Measurements from ENCODE around the gene WWC1.

WWC1 gene

GRCh38 chr5:168451565-168451964 is 160.1 kb downstream of the WWC1 start:
- DNase-seq: no peak

GRCh38 chr5:168455201-168455600 is 163.8 kb downstream of the WWC1 start:
- DNase-seq: no peak

GRCh38 chr5:168457542-168457941 is 166.1 kb downstream of the WWC1 start:
- DNase-seq: no peak

- no peak for DNase-seq
These were observed 169.2 kb downstream of the WWC1 start for GRCh38 chr5:168460606-168461005.

GRCh38 chr5:168463081-168463480 is 171.6 kb downstream of the WWC1 start:
- DNase-seq: no peak

GRCh38 chr5:168464214-168464613 is 172.8 kb downstream of the WWC1 start:
- no peak for DNase-seq

- DNase-seq: no peak
These were observed 173.2 kb downstream of the WWC1 start for GRCh38 chr5:168464641-168465040.

- no peak for DNase-seq
These were observed 176.4 kb downstream of the WWC1 start for GRCh38 chr5:168467755-168468330.

GRCh38 chr5:168468836-168469235 is 177.4 kb downstream of the WWC1 start:
- DNase-seq: no peak

- DNase-seq: no peak
These were observed 178.4 kb downstream of the WWC1 start for GRCh38 chr5:168469816-168470215.

- DNase-seq: no peak
These were observed 180.3 kb downstream of the WWC1 start for GRCh38 chr5:168471785-168472184.

GRCh38 chr5:168472329-168472728 is 180.9 kb downstream of the WWC1 start:
- DNase-seq: no peak

- DNase-seq: no peak
These were observed 182.9 kb downstream of the WWC1 start for GRCh38 chr5:168474319-168474718.

GRCh38 chr5:168477060-168477459 is 185.6 kb downstream of the WWC1 start:
- DNase-seq: peak; percentile 3

- DNase-seq: no peak
These were observed 187.7 kb downstream of the WWC1 start for GRCh38 chr5:168479166-168479565.

- DNase-seq: no peak
These were observed 189.2 kb downstream of the WWC1 start for GRCh38 chr5:168480601-168481000.

- DNase-seq: no peak
These were observed 189.9 kb downstream of the WWC1 start for GRCh38 chr5:168481330-168481788.

- DNase-seq: no peak
These were observed 190.9 kb downstream of the WWC1 start for GRCh38 chr5:168482361-168482760.

- peak; percentile 66 for DNase-seq
These were observed 194.9 kb downstream of the WWC1 start, which contains the start of gene RARS1 for GRCh38 chr5:168486136-168486879. Gene RARS1 (plus strand): TSS chr5:168486471. CDS start chr5:168486499, 28 bp downstream.

- DNase-seq: no peak
These were observed 197.6 kb downstream of the WWC1 start for GRCh38 chr5:168489059-168489458.

GRCh38 chr5:168494057-168494555 is 202.7 kb downstream of the WWC1 start:
- no peak for DNase-seq

GRCh38 chr5:168502563-168503237 is 211.3 kb downstream of the WWC1 start:
- DNase-seq: no peak

- DNase-seq: no peak
These were observed 222.5 kb downstream of the WWC1 start for GRCh38 chr5:168513861-168514428.
